Stimulated activated CD4-positive, alpha-beta T cell treated with anti-CD3 and anti-CD28 coated beads, TNF-alpha, amount 100 ng/mL, for 48 hours (primary cell): Measurements from ENCODE around the gene KIF16B.
"Not testable (repeated sequence)": the region's sequence is repeated elsewhere in the genome, so short reads cannot be mapped to it uniquely, and the experiment has no call there.

Experiments used
- DNase-seq, 3 donors: peaks; one replicate each; pipeline ENCODE4 v3.0.0-alpha.2; 2020; ENCODE audit warnings: low read depth in 3 of 3

KIF16B gene

GRCh38 chr20:16595376-16595775 lies 22.1 kb upstream of the KIF16B start:
- DNase-seq: no peak

- no peak for DNase-seq
Measured at GRCh38 chr20:16590041-16590633, 16.9 kb upstream of the KIF16B start.

GRCh38 chr20:16589623-16590022 lies 16.4 kb upstream of the KIF16B start:
- no peak for DNase-seq

- DNase-seq: no peak
Measured at GRCh38 chr20:16588241-16588640, 15.0 kb upstream of the KIF16B start.

- no peak for DNase-seq
Measured at GRCh38 chr20:16587066-16587465, 13.8 kb upstream of the KIF16B start.

- DNase-seq: no peak
Measured at GRCh38 chr20:16583474-16583873, 10.2 kb upstream of the KIF16B start.

- DNase-seq: no peak
Measured at GRCh38 chr20:16581241-16581640, 8.0 kb upstream of the KIF16B start.

GRCh38 chr20:16580620-16581019 lies 7.4 kb upstream of the KIF16B start:
- no peak for DNase-seq

- DNase-seq: no peak
Measured at GRCh38 chr20:16580147-16580546, 6.9 kb upstream of the KIF16B start.

- DNase-seq: no peak
Measured at GRCh38 chr20:16576219-16576618, 3.0 kb upstream of the KIF16B start.

- no peak for DNase-seq
Measured at GRCh38 chr20:16575390-16576140, 2.3 kb upstream of the KIF16B start.

GRCh38 chr20:16574656-16575355 lies 1.6 kb upstream of the KIF16B start:
- DNase-seq: peak; percentile 50 to 80 (median 74)

GRCh38 chr20:16571333-16571732 lies 1.9 kb downstream of the KIF16B start:
- DNase-seq: no peak

GRCh38 chr20:16569246-16570153 lies 3.7 kb downstream of the KIF16B start:
- DNase-seq: no peak

- no peak for DNase-seq
Measured at GRCh38 chr20:16566080-16566479, 7.2 kb downstream of the KIF16B start.

GRCh38 chr20:16564079-16564478 lies 9.2 kb downstream of the KIF16B start:
- DNase-seq: not testable (repeated sequence)

- DNase-seq: no peak
Measured at GRCh38 chr20:16563066-16563806, 10.0 kb downstream of the KIF16B start.

- no peak for DNase-seq
Measured at GRCh38 chr20:16562259-16562658, 11.0 kb downstream of the KIF16B start.

GRCh38 chr20:16560661-16561060 lies 12.6 kb downstream of the KIF16B start:
- DNase-seq: no peak

- no peak for DNase-seq
Measured at GRCh38 chr20:16560216-16560615, 13.0 kb downstream of the KIF16B start.

GRCh38 chr20:16556301-16556700 lies 16.9 kb downstream of the KIF16B start:
- no peak for DNase-seq
